WTC11 (cell line): ENCODE measurements around the gene GZF1. TPM values are rescaled to one million over a fixed set of nuclear protein-coding genes. Genes with fewer than 3 reads are reported as not detected.

ENCODE experiments used
- ATAC-seq: fragments of 200-7000 bp; cut with Tn5 transposase; 2 replicates; pipeline ENCODE4 v1.10.0; 2021; ENCODE audit warnings: mild to moderate bottlenecking, moderate library complexity
- CTCF ChIA-PET: fragments of 300-600 bp; sonication (Branson Sonifier 250); formaldehyde crosslinking; loops from one replicate; lab custom pipeline; 2021; ENCODE audit warnings: antibody characterized with exemption; lab: Charles Lee
- POLR2A ChIA-PET: fragments of 350-600 bp; sonication (Branson Sonifier 250); formaldehyde crosslinking; loops from one replicate; lab custom pipeline; 2021; ENCODE audit warnings: antibody characterized with exemption; lab: Charles Lee
- DNase-seq: peaks from one replicate; pipeline ENCODE4 v3.0.0; 2021; ENCODE audit warnings: low spot score
- H3K27ac Mint-ChIP-seq: 2 replicates; pipeline ENCODE4 v1.8.0; 2021; ENCODE audit warnings: mixed read lengths
- H3K27me3 Mint-ChIP-seq: 2 replicates; pipeline ENCODE4 v1.8.0; 2021; ENCODE audit warnings: low read depth, mild to moderate bottlenecking, moderate library complexity, mixed read lengths
- H3K36me3 Mint-ChIP-seq: 2 replicates; pipeline ENCODE4 v1.8.0; 2021; ENCODE audit warnings: mixed read lengths
- H3K4me1 Mint-ChIP-seq: 2 replicates; pipeline ENCODE4 v1.8.0; 2022; ENCODE audit warnings: mixed read lengths
- H3K4me3 Mint-ChIP-seq: 2 replicates; pipeline ENCODE4 v1.8.0; 2021; ENCODE audit warnings: mild to moderate bottlenecking, moderate library complexity, mixed read lengths
- H3K9me3 Mint-ChIP-seq: 2 replicates; pipeline ENCODE4 v1.8.0; 2021; ENCODE audit warnings: mixed read lengths
- ATF6 ChIP-seq: sonication (generic); formaldehyde crosslinking; IDR thresholded peaks from 2 replicates; pipeline ENCODE4 v1.8.1; 2023; ENCODE audit warnings: mild to moderate bottlenecking, missing genetic modification reagents
- CDX4 ChIP-seq: fragments of 250-450 bp; sonication (Bioruptor Pico); IDR thresholded peaks from 2 replicates; pipeline ENCODE4 v1.9.0; 2021; ENCODE audit warnings: moderate library complexity, mild to moderate bottlenecking, inconsistent platforms, borderline replicate concordance
- FOXJ3 ChIP-seq: sonication (generic); formaldehyde crosslinking; IDR thresholded peaks from 2 replicates; pipeline ENCODE4 v1.9.0; 2021; ENCODE audit warnings: missing genetic modification reagents, mild to moderate bottlenecking, borderline replicate concordance
- HMGA2 ChIP-seq: fragments of 250-450 bp; sonication (Bioruptor Pico); IDR thresholded peaks from 2 replicates; pipeline ENCODE4 v1.4.0; 2021; ENCODE audit warnings: mild to moderate bottlenecking, moderate library complexity
- NFATC4 ChIP-seq: fragments of 250-450 bp; sonication (Bioruptor Pico); IDR thresholded peaks from 2 replicates; pipeline ENCODE4 v1.9.0; 2021; ENCODE audit warnings: mild to moderate bottlenecking
- OVOL2 ChIP-seq: fragments of 250-450 bp; sonication (Bioruptor Pico); IDR thresholded peaks from 2 replicates; pipeline ENCODE4 v1.9.0; 2021; ENCODE audit warnings: mild to moderate bottlenecking, borderline replicate concordance
- PREB ChIP-seq: sonication (generic); formaldehyde crosslinking; IDR thresholded peaks from 2 replicates; pipeline ENCODE4 v1.8.1; 2022; ENCODE audit warnings: mild to moderate bottlenecking, missing genetic modification reagents, moderate library complexity, borderline replicate concordance
- RELA ChIP-seq: sonication (generic); formaldehyde crosslinking; IDR thresholded peaks from 2 replicates; pipeline ENCODE4 v1.8.1; 2022; ENCODE audit warnings: missing genetic modification reagents, mild to moderate bottlenecking, borderline replicate concordance
- SMAD4 ChIP-seq: sonication (generic); formaldehyde crosslinking; IDR thresholded peaks from 2 replicates; pipeline ENCODE4 v1.8.0; 2022; ENCODE audit warnings: mild to moderate bottlenecking, missing genetic modification reagents
- ZNF317 ChIP-seq: sonication (generic); formaldehyde crosslinking; IDR thresholded peaks from 2 replicates; pipeline ENCODE4 v1.8.1; 2023; ENCODE audit warnings: low read depth, mild to moderate bottlenecking, moderate library complexity, missing genetic modification reagents, borderline replicate concordance
- ZNF396 ChIP-seq: fragments of 250-450 bp; sonication (Bioruptor Pico); IDR thresholded peaks from 2 replicates; pipeline ENCODE4 v1.8.0; 2021; ENCODE audit warnings: mild to moderate bottlenecking, moderate library complexity, borderline replicate concordance
- ZNF416 ChIP-seq: fragments of 250-450 bp; sonication (Bioruptor Pico); IDR thresholded peaks from 2 replicates; pipeline ENCODE4 v1.9.0; 2021; ENCODE audit warnings: mild to moderate bottlenecking, inconsistent platforms
- total RNA-seq: library from RNA; stranded (reverse); gene quantifications from 3 replicates; pipeline ENCODE4 v1.2.3, GENCODE V29; 2021
- TF ChIP-seq, protein P1 (sequence below): sonication (generic); formaldehyde crosslinking; IDR thresholded peaks from 2 replicates; pipeline ENCODE4 v1.8.1; 2023; ENCODE audit warnings: mild to moderate bottlenecking, missing genetic modification reagents
- TF ChIP-seq, protein P2 (sequence below): sonication (generic); formaldehyde crosslinking; IDR thresholded peaks from 2 replicates; pipeline ENCODE4 v1.8.1; 2023; ENCODE audit warnings: mild to moderate bottlenecking, moderate library complexity, missing genetic modification reagents
- TF ChIP-seq, protein P3 (sequence below): fragments of 250-450 bp; sonication (Bioruptor Pico); IDR thresholded peaks from 2 replicates; pipeline ENCODE4 v1.9.0; 2021; ENCODE audit warnings: mild to moderate bottlenecking
- TF ChIP-seq, protein P4 (sequence below): sonication (generic); formaldehyde crosslinking; IDR thresholded peaks from 2 replicates; pipeline ENCODE4 v1.8.1; 2023; ENCODE audit warnings: mild to moderate bottlenecking, missing genetic modification reagents, borderline replicate concordance
- TF ChIP-seq, protein P5 (sequence below): sonication (generic); formaldehyde crosslinking; IDR thresholded peaks from 2 replicates; pipeline ENCODE4 v1.8.0; 2023; ENCODE audit warnings: mild to moderate bottlenecking, missing genetic modification reagents
- TF ChIP-seq, protein P6 (sequence below): sonication (generic); formaldehyde crosslinking; IDR thresholded peaks from 2 replicates; pipeline ENCODE4 v1.8.0; 2022; ENCODE audit warnings: missing genetic modification reagents

Gene GZF1
- total RNA-seq, 1 experiment from 2014 or later = 9.5 TPM

GRCh38 chr20:23379772-23380171 lies 17.8 kb downstream of the GZF1 start:
- ChIA-PET POLR2A (no interaction called here), CTCF (no interaction called here)
- no peak for TF ChIP-seq FOXJ3
- TF ChIP-seq, protein P1, sequence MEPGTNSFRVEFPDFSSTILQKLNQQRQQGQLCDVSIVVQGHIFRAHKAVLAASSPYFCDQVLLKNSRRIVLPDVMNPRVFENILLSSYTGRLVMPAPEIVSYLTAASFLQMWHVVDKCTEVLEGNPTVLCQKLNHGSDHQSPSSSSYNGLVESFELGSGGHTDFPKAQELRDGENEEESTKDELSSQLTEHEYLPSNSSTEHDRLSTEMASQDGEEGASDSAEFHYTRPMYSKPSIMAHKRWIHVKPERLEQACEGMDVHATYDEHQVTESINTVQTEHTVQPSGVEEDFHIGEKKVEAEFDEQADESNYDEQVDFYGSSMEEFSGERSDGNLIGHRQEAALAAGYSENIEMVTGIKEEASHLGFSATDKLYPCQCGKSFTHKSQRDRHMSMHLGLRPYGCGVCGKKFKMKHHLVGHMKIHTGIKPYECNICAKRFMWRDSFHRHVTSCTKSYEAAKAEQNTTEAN = no peak
- no peak for TF ChIP-seq RELA (CRISPR knock-in tag)
- no peak for TF ChIP-seq NFATC4 (CRISPR knock-in tag)
- TF ChIP-seq, protein P2, sequence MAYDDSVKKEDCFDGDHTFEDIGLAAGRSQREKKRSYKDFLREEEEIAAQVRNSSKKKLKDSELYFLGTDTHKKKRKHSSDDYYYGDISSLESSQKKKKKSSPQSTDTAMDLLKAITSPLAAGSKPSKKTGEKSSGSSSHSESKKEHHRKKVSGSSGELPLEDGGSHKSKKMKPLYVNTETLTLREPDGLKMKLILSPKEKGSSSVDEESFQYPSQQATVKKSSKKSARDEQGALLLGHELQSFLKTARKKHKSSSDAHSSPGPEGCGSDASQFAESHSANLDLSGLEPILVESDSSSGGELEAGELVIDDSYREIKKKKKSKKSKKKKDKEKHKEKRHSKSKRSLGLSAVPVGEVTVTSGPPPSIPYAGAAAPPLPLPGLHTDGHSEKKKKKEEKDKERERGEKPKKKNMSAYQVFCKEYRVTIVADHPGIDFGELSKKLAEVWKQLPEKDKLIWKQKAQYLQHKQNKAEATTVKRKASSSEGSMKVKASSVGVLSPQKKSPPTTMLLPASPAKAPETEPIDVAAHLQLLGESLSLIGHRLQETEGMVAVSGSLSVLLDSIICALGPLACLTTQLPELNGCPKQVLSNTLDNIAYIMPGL (CRISPR knock-in tag) = no peak
- TF ChIP-seq, protein P3, sequence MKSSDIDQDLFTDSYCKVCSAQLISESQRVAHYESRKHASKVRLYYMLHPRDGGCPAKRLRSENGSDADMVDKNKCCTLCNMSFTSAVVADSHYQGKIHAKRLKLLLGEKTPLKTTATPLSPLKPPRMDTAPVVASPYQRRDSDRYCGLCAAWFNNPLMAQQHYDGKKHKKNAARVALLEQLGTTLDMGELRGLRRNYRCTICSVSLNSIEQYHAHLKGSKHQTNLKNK (CRISPR knock-in tag) = no peak
- TF ChIP-seq HMGA2 = no peak
- TF ChIP-seq, protein P4, sequence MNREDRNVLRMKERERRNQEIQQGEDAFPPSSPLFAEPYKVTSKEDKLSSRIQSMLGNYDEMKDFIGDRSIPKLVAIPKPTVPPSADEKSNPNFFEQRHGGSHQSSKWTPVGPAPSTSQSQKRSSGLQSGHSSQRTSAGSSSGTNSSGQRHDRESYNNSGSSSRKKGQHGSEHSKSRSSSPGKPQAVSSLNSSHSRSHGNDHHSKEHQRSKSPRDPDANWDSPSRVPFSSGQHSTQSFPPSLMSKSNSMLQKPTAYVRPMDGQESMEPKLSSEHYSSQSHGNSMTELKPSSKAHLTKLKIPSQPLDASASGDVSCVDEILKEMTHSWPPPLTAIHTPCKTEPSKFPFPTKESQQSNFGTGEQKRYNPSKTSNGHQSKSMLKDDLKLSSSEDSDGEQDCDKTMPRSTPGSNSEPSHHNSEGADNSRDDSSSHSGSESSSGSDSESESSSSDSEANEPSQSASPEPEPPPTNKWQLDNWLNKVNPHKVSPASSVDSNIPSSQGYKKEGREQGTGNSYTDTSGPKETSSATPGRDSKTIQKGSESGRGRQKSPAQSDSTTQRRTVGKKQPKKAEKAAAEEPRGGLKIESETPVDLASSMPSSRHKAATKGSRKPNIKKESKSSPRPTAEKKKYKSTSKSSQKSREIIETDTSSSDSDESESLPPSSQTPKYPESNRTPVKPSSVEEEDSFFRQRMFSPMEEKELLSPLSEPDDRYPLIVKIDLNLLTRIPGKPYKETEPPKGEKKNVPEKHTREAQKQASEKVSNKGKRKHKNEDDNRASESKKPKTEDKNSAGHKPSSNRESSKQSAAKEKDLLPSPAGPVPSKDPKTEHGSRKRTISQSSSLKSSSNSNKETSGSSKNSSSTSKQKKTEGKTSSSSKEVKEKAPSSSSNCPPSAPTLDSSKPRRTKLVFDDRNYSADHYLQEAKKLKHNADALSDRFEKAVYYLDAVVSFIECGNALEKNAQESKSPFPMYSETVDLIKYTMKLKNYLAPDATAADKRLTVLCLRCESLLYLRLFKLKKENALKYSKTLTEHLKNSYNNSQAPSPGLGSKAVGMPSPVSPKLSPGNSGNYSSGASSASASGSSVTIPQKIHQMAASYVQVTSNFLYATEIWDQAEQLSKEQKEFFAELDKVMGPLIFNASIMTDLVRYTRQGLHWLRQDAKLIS (CRISPR knock-in tag) = no peak
- TF ChIP-seq CDX4 (CRISPR knock-in tag) = no peak
- TF ChIP-seq SMAD4 (CRISPR knock-in tag) = no peak
- no peak for TF ChIP-seq OVOL2 (CRISPR knock-in tag)
- no peak for TF ChIP-seq PREB (CRISPR knock-in tag)
- no peak for TF ChIP-seq ZNF317 (CRISPR knock-in tag)
- TF ChIP-seq ZNF396 (CRISPR knock-in tag) = no peak
- TF ChIP-seq, protein P5, sequence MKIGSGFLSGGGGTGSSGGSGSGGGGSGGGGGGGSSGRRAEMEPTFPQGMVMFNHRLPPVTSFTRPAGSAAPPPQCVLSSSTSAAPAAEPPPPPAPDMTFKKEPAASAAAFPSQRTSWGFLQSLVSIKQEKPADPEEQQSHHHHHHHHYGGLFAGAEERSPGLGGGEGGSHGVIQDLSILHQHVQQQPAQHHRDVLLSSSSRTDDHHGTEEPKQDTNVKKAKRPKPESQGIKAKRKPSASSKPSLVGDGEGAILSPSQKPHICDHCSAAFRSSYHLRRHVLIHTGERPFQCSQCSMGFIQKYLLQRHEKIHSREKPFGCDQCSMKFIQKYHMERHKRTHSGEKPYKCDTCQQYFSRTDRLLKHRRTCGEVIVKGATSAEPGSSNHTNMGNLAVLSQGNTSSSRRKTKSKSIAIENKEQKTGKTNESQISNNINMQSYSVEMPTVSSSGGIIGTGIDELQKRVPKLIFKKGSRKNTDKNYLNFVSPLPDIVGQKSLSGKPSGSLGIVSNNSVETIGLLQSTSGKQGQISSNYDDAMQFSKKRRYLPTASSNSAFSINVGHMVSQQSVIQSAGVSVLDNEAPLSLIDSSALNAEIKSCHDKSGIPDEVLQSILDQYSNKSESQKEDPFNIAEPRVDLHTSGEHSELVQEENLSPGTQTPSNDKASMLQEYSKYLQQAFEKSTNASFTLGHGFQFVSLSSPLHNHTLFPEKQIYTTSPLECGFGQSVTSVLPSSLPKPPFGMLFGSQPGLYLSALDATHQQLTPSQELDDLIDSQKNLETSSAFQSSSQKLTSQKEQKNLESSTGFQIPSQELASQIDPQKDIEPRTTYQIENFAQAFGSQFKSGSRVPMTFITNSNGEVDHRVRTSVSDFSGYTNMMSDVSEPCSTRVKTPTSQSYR (CRISPR knock-in tag) = no peak
- TF ChIP-seq, protein P6, sequence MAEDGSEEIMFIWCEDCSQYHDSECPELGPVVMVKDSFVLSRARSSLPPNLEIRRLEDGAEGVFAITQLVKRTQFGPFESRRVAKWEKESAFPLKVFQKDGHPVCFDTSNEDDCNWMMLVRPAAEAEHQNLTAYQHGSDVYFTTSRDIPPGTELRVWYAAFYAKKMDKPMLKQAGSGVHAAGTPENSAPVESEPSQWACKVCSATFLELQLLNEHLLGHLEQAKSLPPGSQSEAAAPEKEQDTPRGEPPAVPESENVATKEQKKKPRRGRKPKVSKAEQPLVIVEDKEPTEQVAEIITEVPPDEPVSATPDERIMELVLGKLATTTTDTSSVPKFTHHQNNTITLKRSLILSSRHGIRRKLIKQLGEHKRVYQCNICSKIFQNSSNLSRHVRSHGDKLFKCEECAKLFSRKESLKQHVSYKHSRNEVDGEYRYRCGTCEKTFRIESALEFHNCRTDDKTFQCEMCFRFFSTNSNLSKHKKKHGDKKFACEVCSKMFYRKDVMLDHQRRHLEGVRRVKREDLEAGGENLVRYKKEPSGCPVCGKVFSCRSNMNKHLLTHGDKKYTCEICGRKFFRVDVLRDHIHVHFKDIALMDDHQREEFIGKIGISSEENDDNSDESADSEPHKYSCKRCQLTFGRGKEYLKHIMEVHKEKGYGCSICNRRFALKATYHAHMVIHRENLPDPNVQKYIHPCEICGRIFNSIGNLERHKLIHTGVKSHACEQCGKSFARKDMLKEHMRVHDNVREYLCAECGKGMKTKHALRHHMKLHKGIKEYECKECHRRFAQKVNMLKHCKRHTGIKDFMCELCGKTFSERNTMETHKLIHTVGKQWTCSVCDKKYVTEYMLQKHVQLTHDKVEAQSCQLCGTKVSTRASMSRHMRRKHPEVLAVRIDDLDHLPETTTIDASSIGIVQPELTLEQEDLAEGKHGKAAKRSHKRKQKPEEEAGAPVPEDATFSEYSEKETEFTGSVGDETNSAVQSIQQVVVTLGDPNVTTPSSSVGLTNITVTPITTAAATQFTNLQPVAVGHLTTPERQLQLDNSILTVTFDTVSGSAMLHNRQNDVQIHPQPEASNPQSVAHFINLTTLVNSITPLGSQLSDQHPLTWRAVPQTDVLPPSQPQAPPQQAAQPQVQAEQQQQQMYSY = no peak
- no peak for TF ChIP-seq ATF6 (CRISPR knock-in tag)
- TF ChIP-seq ZNF416 (CRISPR knock-in tag) = no peak
- TF ChIP-seq, all 79 proteins: peak for 0
- no peak for DNase-seq
- H3K4me3 Mint-ChIP-seq = no peak overlapping the region
- H3K4me1 Mint-ChIP-seq = no peaks in the 10 kb centered on the region; the same call in 1 of the 2 replicates
- no peak overlapping the region for H3K27ac Mint-ChIP-seq
- no peaks in the 10 kb centered on the region for H3K27me3 Mint-ChIP-seq
- no peak for ATAC-seq
- peaks cover 5% of the 10 kb centered on the region for H3K9me3 Mint-ChIP-seq
- peaks cover 65% of the 10 kb centered on the region for H3K36me3 Mint-ChIP-seq
